Measurements from ENCODE around the gene IQCH. TPM values are rescaled to one million over a fixed set of nuclear protein-coding genes. Genes with fewer than 3 reads are reported as not detected.
"Not testable (repeated sequence)": the region's sequence is repeated elsewhere in the genome, so short reads cannot be mapped to it uniquely, and the experiment has no call there.

The IQCH gene
- total RNA-seq, 2 donors from 2014 or later, result 0.52 to 0.83 TPM

GRCh38 chr15:67358391-67358790 is 103.8 kb downstream of the IQCH start:
- Histone ChIP-seq H3K27me3 (no peaks in the 10 kb centered on the region), H3K9me3 (peaks cover 0 to under 1% of the 10 kb centered on the region in 2 donors), H3K36me3 (no peaks in the 10 kb centered on the region), H3K27ac (no peak overlapping the region), H3K4me3 (no peak overlapping the region), H3K4me1 (no peaks in the 10 kb centered on the region)
- no peak for DNase-seq (ENCODE audit: low spot score)
- no peak for TF ChIP-seq CTCF (IDR thresholded peaks at IDR 0.05)

GRCh38 chr15:67358812-67359211 is 104.2 kb downstream of the IQCH start:
- H3K36me3 ChIP-seq, result no peaks in the 10 kb centered on the region
- TF ChIP-seq CTCF (IDR thresholded peaks at IDR 0.05), result no peak
- no peak overlapping the region for H3K27ac ChIP-seq
- no peak overlapping the region for H3K4me3 ChIP-seq
- H3K27me3 ChIP-seq, result no peaks in the 10 kb centered on the region
- H3K9me3 ChIP-seq, result no peaks in the 10 kb centered on the region
- no peak for DNase-seq (ENCODE audit: low spot score)
- no peaks in the 10 kb centered on the region for H3K4me1 ChIP-seq

- H3K27ac ChIP-seq, result no peak overlapping the region
- no peaks in the 10 kb centered on the region for H3K27me3 ChIP-seq
- no peak for TF ChIP-seq CTCF (IDR thresholded peaks at IDR 0.05)
- no peak for DNase-seq (ENCODE audit: low spot score)
- no peaks in the 10 kb centered on the region for H3K4me1 ChIP-seq
- no peaks in the 10 kb centered on the region for H3K9me3 ChIP-seq
- no peak overlapping the region for H3K4me3 ChIP-seq
- no peaks in the 10 kb centered on the region for H3K36me3 ChIP-seq
Observed at GRCh38 chr15:67359431-67360079, 105.0 kb downstream of the IQCH start.

GRCh38 chr15:67361100-67361499 is 106.5 kb downstream of the IQCH start:
- Histone ChIP-seq H3K9me3 (no peaks in the 10 kb centered on the region), H3K36me3 (no peaks in the 10 kb centered on the region), H3K4me3 (no peak overlapping the region), H3K4me1 (no peaks in the 10 kb centered on the region), H3K27ac (no peak overlapping the region), H3K27me3 (no peaks in the 10 kb centered on the region)
- no peak for DNase-seq (ENCODE audit: low spot score)
- no peak for TF ChIP-seq CTCF (IDR thresholded peaks at IDR 0.05)

- DNase-seq (ENCODE audit: low spot score); H3K4me1 ChIP-seq; H3K27me3 ChIP-seq; H3K4me3 ChIP-seq; H3K36me3 ChIP-seq; H3K9me3 ChIP-seq; H3K27ac ChIP-seq: not testable (repeated sequence)
Observed at GRCh38 chr15:67363712-67364111, 109.1 kb downstream of the IQCH start.

GRCh38 chr15:67365994-67366393 is 111.4 kb downstream of the IQCH start:
- Histone ChIP-seq H3K9me3 (no peaks in the 10 kb centered on the region), H3K4me3 (no peak overlapping the region)

More at GRCh38 chr15:67365994-67366393, 111.4 kb downstream of the IQCH start:
- TF ChIP-seq CTCF (IDR thresholded peaks at IDR 0.05), result no peak
- no peaks in the 10 kb centered on the region for H3K27me3 ChIP-seq
- no peak for DNase-seq (ENCODE audit: low spot score)
- H3K36me3 ChIP-seq, result no peaks in the 10 kb centered on the region
- H3K4me1 ChIP-seq, result no peaks in the 10 kb centered on the region
- no peak overlapping the region for H3K27ac ChIP-seq

Data from right atrium auricular region (tissue), 2 donors.